MM.1S (cell line): ENCODE data around the gene MOB1A.

ENCODE experiments used
- CTCF ChIP-seq: fragments of 300-600 bp; sonication (generic); IDR thresholded peaks from 2 replicates; pipeline ENCODE4 v1.5.1; 2016; ENCODE audit warnings: antibody characterized with exemption, low read length, mixed read lengths
- EZH2phosphoT487 ChIP-seq: fragments of 300-600 bp; sonication (generic); IDR thresholded peaks from 2 replicates; pipeline ENCODE4 v1.6.1; 2018; ENCODE audit warnings: antibody characterized with exemption, low read length

- TF ChIP-seq CTCF: no peak
- no peak for TF ChIP-seq EZH2phosphoT487
Measured at GRCh38 chr2:74107071-74107470, 71.6 kb downstream of the MOB1A start.
